Stimulated activated naive B cell treated with anti-CD40 and anti-IgM and Interleukin-4, amounts not matched to agents 10 μg/mL and 1 μg/mL and 100 μg/mL, for 72 hours (primary cell): ENCODE results near the gene MEPE.
"Not testable (repeated sequence)": the region's sequence is repeated elsewhere in the genome, so short reads cannot be mapped to it uniquely, and the experiment has no call there.

ENCODE experiments used
- ATAC-seq, 2 donors: fragments of 150-1000 bp; cut with Tn5 transposase; replicated peaks; 2 replicates each; pipeline ENCODE4 v1.10.0; 2021; ENCODE audit warnings: moderate library complexity in 1 of 2
- DNase-seq: peaks from one replicate; pipeline ENCODE4 v3.0.0; 2021
- H3K27ac Mint-ChIP-seq: one replicate; pipeline ENCODE4 v1.8.0; 2022; ENCODE audit warnings: mild to moderate bottlenecking, mixed read lengths
- H3K27me3 Mint-ChIP-seq, 2 donors: one replicate each; pipeline ENCODE4 v1.8.0; 2022; ENCODE audit warnings: mixed read lengths in 2 of 2
- H3K36me3 Mint-ChIP-seq, 2 donors: one replicate each; pipeline ENCODE4 v1.8.0; 2022; ENCODE audit warnings: mixed read lengths in 2 of 2, mild to moderate bottlenecking in 1 of 2
- H3K4me1 Mint-ChIP-seq, 2 donors: one replicate each; pipeline ENCODE4 v1.8.0; 2022; ENCODE audit warnings: mixed read lengths in 2 of 2, mild to moderate bottlenecking in 1 of 2
- H3K4me3 Mint-ChIP-seq, 2 donors: one replicate each; pipeline ENCODE4 v1.8.0; 2022; ENCODE audit warnings: mild to moderate bottlenecking in 2 of 2, mixed read lengths in 2 of 2, moderate library complexity in 1 of 2
- H3K9me3 Mint-ChIP-seq, 2 donors: one replicate each; pipeline ENCODE4 v1.8.0; 2022; ENCODE audit warnings: mixed read lengths in 2 of 2, mild to moderate bottlenecking in 1 of 2

Gene MEPE

DNA sequence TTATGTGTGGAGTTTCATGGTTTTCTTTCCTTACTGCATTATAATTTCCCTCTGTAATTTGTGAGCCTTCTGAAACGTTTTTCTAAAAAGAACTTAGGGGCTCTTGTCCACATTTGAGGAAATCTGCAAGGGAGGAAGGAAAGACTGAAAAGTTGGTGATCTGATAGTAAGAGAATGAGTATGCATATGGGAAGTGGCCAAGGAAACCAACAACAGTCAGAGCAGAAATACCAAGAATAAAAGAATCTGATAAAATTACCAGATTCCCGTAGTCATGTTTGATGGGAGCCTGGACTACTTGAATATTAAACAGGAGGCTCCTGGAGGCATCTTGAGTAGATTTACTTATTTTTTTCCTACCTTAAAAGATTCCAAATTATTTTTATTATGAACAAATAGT, 50.1 kb downstream of the MEPE start:
- H3K36me3 Mint-ChIP-seq, result no peaks in the 10 kb centered on the region
- H3K27ac Mint-ChIP-seq, result no peak overlapping the region
- H3K27me3 Mint-ChIP-seq, result no peaks in the 10 kb centered on the region
- no peak for ATAC-seq
- no peak overlapping the region for H3K4me3 Mint-ChIP-seq
- peaks cover 0 to 1% of the 10 kb centered on the region in 2 donors for H3K9me3 Mint-ChIP-seq
- DNase-seq, result no peak
- H3K4me1 Mint-ChIP-seq, result peaks cover 10 to 19% of the 10 kb centered on the region in 2 donors

DNA sequence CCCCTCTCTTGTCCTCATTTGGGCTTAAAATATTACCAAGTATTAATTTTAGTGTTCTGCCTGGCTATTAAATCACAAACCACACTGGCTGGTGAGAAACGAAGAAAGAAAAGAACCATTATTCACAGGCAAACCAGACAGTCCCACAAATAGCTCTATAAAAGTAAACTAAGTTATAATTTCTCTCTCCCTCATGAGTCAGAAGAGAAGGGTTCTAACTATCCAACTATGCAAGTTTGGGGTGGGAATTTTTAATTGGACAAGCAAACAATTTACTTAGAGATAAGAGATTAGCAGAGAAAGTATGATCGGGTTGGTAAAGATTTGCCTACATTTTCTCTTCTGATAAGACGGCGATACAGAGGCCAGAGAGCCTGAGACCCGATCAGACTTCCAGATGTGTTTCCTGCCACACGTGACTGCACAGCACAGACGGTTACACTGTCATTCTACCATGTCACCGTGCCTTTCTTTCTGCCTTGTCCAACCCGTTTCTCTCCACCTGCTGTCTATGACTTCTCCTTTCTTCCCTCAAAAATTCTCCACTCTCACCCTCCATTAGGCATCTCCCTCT, 52.3 kb downstream of the MEPE start:
- H3K4me3 Mint-ChIP-seq, result peak overlapping the region; percentile 15 to 34
- H3K9me3 Mint-ChIP-seq, result peaks cover 0 to 1% of the 10 kb centered on the region in 2 donors
- no peak overlapping the region for H3K27ac Mint-ChIP-seq
- peaks cover 10 to 19% of the 10 kb centered on the region in 2 donors for H3K4me1 Mint-ChIP-seq
- no peaks in the 10 kb centered on the region for H3K36me3 Mint-ChIP-seq
- ATAC-seq (peak; percentile 42 to 47), DNase-seq (no peak)
- H3K27me3 Mint-ChIP-seq, result no peaks in the 10 kb centered on the region

DNA sequence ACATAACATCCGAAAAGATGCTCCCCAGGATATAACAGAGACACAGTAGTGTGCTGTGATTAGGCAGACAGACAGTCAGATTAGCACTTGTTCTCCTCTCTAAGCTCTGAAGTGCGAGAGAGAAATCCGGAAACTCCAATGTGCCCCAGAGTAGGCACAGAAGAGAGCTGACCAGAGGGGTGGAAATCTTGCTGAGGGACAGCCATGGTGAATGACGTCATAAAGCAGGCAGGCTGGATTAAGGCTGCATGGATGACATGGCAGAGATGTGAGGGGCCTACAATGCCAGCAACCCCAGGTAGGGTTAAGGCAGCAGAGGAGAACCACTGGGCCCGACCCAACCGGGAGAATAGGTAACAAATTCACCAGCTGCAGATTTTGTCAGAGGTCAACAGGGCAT, 53.3 kb downstream of the MEPE start:
- H3K4me1 Mint-ChIP-seq, result peaks cover 19 to 29% of the 10 kb centered on the region in 2 donors

DNA sequence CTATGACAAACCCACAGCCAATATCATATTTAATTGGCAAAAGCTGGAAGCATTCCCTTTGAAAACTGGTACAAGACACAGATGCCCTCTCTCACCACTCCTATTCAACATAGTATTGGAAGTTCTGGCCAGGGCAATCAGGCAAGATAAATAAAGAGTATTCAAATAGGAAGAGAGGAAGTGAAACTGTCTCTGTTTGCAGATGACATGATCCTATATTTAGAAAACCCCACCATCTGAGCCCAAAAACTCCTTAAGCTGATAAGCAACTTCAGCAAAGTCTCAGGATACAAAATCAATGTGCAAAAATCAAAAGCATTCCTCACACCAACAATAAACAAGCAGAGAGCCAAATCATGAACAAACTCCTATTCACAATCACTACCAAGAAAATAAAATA, 58.0 kb downstream of the MEPE start:
- H3K9me3 Mint-ChIP-seq, H3K27ac Mint-ChIP-seq, DNase-seq, H3K36me3 Mint-ChIP-seq, H3K27me3 Mint-ChIP-seq, H3K4me3 Mint-ChIP-seq, ATAC-seq: not testable (repeated sequence)
- peaks cover 19 to 27% of the 10 kb centered on the region in 2 donors for H3K4me1 Mint-ChIP-seq

More for the DNA sequence above, 53.3 kb downstream of the MEPE start:
- DNase-seq (no peak), ATAC-seq (no peak)
- Mint-ChIP-seq H3K4me3 (no peak overlapping the region), H3K27ac (no peak overlapping the region), H3K36me3 (no peaks in the 10 kb centered on the region), H3K27me3 (no peaks in the 10 kb centered on the region), H3K9me3 (peaks cover 0 to 1% of the 10 kb centered on the region in 2 donors)

DNA sequence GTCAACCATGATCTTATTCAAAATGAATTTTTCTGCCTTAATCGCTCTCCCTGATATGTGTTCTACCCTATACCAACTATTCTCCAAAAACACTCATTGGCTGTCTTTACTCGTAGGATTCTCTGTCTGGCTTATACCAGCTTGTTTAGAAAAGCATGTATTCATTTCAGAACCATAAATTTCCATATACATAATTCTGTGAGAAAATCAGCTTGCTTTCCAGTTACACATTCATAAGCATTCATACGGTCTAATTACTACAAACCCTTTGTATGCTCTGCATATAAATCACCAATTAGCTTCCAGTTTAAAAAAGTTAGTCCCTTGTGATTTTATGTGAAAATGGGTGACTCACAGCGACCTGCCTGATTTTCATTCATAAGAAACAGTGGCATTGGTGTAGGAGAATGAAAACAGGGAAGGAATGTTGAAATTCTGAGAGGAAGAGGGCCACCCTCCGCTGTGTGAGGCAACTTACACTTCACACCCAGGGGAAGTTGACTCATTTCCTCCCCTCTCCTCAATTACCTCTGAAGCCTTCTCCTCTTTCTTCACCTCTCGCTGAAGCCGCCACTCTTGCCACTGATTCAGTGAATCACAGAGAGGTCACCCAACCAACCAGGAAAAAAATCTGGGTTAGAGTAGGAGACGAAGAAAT, 63.3 kb downstream of the MEPE start:
- peak; percentile 1 for DNase-seq
- peak; percentile 76 to 85 for ATAC-seq
- peaks cover 5 to 8% of the 10 kb centered on the region in 2 donors for H3K9me3 Mint-ChIP-seq
- peaks cover 6 to 9% of the 10 kb centered on the region in 2 donors for H3K27me3 Mint-ChIP-seq
- no peak overlapping the region for H3K4me3 Mint-ChIP-seq
- H3K27ac Mint-ChIP-seq, result no peak overlapping the region
- peaks cover 19 to 22% of the 10 kb centered on the region in 2 donors for H3K4me1 Mint-ChIP-seq
- no peaks in the 10 kb centered on the region for H3K36me3 Mint-ChIP-seq
